MCF 10A (cell line): Measurements from ENCODE around the gene PLXNB3. TPM values are rescaled to one million over a fixed set of nuclear protein-coding genes. Genes with fewer than 3 reads are reported as not detected.

Source experiments
- BruUV-seq: library from RNA; stranded (reverse); fragments of 400-500 nt; replicated peaks from 2 replicates; lab custom pipeline; 2021; lab: Mats Ljungman, UMichigan
- CTCF ChIA-PET: fragments of 300-600 bp; sonication (Branson Sonifier 250); formaldehyde crosslinking; extraction: SDS; loops from one replicate; lab custom pipeline; 2021; ENCODE audit warnings: antibody characterized with exemption, inconsistent platforms; lab: Yijun Ruan, JAX
- POLR2A ChIA-PET: fragments of 300-600, 350-650 bp; sonication (Branson Sonifier 250); formaldehyde crosslinking; extraction: SDS; loops from one replicate; lab custom pipeline; 2020; ENCODE audit warnings: antibody characterized with exemption, inconsistent platforms; lab: Yijun Ruan, JAX
- DNase-seq: peaks from one replicate; pipeline ENCODE4 v3.0.0-alpha.2; 2018; ENCODE audit not compliant: unreplicated experiment
- H3K27ac Mint-ChIP-seq: one replicate; pipeline ENCODE4 v1.8.0; 2022; ENCODE audit warnings: mild to moderate bottlenecking, low read depth, mixed read lengths; ENCODE audit not compliant: unreplicated experiment
- H3K27me3 Mint-ChIP-seq: one replicate; pipeline ENCODE4 v1.8.0; 2022; ENCODE audit warnings: mixed read lengths; ENCODE audit not compliant: insufficient read depth, unreplicated experiment
- H3K36me3 Mint-ChIP-seq: one replicate; pipeline ENCODE4 v1.8.0; 2022; ENCODE audit warnings: mild to moderate bottlenecking, moderate library complexity, mixed read lengths; ENCODE audit not compliant: insufficient read depth, unreplicated experiment
- H3K4me1 Mint-ChIP-seq: one replicate; pipeline ENCODE4 v1.8.0; 2022; ENCODE audit warnings: mixed read lengths; ENCODE audit not compliant: insufficient read depth, unreplicated experiment
- H3K4me3 Mint-ChIP-seq: one replicate; pipeline ENCODE4 v1.8.0; 2022; ENCODE audit warnings: mild to moderate bottlenecking, moderate library complexity, mixed read lengths; ENCODE audit not compliant: unreplicated experiment
- H3K9me3 Mint-ChIP-seq: one replicate; pipeline ENCODE4 v1.8.0; 2022; ENCODE audit warnings: mixed read lengths; ENCODE audit not compliant: unreplicated experiment
- intact Hi-C: fragments of 100-400 bp; cut with micrococcal nuclease; formaldehyde crosslinking; loops from 2 replicates; pipeline ENCODE4 v1.14.1; 2022
- total RNA-seq: library from RNA; stranded (reverse); gene quantifications from 2 replicates; pipeline ENCODE4 v1.2.3, GENCODE V29; 2022
- TF ChIP-seq, protein P1 (sequence below): fragments of 200-600 bp; IDR thresholded peaks from one replicate; pipeline ENCODE4 v1.8.0; 2022; ENCODE audit warnings: antibody characterized with exemption, mild to moderate bottlenecking; ENCODE audit not compliant: unreplicated experiment

The PLXNB3 gene
- total RNA-seq, 1 experiment from 2014 or later = 7.2 TPM

DNA sequence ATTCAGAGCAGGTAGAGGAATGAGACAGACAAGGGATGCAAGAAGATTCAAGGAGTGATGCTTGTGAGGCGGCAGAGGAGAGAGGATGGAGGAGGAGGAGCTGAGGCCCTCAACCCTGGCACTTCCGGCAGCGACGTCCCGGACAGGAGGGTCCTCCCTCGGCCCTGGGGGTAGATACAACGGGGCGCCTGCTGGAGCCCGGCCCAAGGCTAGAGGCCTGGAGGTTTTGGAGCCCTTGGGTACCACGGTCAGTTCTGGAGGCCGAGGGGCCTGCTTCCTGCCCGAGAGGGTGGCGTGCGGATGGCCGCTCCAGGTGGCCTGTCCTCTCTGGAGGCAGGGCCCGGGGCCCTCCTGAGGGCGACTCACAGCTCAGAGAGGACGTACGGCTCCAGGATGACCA, 43.9 kb downstream of the PLXNB3 start:
- intact Hi-C loops = no loop called here
- peaks cover 12% of the 10 kb centered on the region for H3K27me3 Mint-ChIP-seq
- no peak overlapping the region for H3K27ac Mint-ChIP-seq
- ChIA-PET POLR2A (no interaction called here), CTCF (no interaction called here)
- TF ChIP-seq, protein P1, sequence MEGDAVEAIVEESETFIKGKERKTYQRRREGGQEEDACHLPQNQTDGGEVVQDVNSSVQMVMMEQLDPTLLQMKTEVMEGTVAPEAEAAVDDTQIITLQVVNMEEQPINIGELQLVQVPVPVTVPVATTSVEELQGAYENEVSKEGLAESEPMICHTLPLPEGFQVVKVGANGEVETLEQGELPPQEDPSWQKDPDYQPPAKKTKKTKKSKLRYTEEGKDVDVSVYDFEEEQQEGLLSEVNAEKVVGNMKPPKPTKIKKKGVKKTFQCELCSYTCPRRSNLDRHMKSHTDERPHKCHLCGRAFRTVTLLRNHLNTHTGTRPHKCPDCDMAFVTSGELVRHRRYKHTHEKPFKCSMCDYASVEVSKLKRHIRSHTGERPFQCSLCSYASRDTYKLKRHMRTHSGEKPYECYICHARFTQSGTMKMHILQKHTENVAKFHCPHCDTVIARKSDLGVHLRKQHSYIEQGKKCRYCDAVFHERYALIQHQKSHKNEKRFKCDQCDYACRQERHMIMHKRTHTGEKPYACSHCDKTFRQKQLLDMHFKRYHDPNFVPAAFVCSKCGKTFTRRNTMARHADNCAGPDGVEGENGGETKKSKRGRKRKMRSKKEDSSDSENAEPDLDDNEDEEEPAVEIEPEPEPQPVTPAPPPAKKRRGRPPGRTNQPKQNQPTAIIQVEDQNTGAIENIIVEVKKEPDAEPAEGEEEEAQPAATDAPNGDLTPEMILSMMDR = no peak
- H3K4me3 Mint-ChIP-seq = no peak overlapping the region
- DNase-seq = no peak
- H3K4me1 Mint-ChIP-seq = no peaks in the 10 kb centered on the region
- no TSS peak for BruUV-seq
- no peaks in the 10 kb centered on the region for H3K36me3 Mint-ChIP-seq
- peaks cover 8% of the 10 kb centered on the region for H3K9me3 Mint-ChIP-seq

DNA sequence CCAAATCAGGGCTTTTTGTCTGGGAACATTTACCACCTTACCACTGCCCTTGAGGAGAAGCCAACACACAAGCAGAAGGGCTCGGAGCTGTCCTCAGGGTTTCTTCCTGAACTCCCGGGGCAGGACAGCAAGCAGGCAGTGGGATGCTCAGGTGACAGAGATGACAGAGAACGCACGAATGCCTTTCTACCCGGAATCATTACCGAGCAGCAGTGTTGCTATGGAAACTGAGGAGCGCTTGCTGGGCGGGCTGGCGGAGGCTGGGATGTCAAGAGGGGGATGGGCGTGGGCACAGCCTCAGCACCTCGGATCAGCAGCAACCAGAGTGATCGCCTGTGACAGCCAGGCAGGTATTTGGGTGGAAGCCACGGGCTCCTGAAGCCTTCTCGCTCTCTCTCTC, 48.2 kb downstream of the PLXNB3 start:
- H3K27me3 Mint-ChIP-seq = peaks cover 26% of the 10 kb centered on the region
- H3K4me1 Mint-ChIP-seq = no peaks in the 10 kb centered on the region
- BruUV-seq = no TSS peak
- DNase-seq = no peak
- H3K27ac Mint-ChIP-seq = no peak overlapping the region
- CTCF ChIA-PET = interaction anchor here (0.8 kb wide), 1 partner anchor 39 kb away, joined by 3 read pairs; no protein-coding TSS in a partner anchor
- POLR2A ChIA-PET = no interaction called here
- H3K9me3 Mint-ChIP-seq = peaks cover 8% of the 10 kb centered on the region
- no peak overlapping the region for H3K4me3 Mint-ChIP-seq
- intact Hi-C loops = no loop called here
- H3K36me3 Mint-ChIP-seq = no peaks in the 10 kb centered on the region
- TF ChIP-seq, protein P1 = no peak

DNA sequence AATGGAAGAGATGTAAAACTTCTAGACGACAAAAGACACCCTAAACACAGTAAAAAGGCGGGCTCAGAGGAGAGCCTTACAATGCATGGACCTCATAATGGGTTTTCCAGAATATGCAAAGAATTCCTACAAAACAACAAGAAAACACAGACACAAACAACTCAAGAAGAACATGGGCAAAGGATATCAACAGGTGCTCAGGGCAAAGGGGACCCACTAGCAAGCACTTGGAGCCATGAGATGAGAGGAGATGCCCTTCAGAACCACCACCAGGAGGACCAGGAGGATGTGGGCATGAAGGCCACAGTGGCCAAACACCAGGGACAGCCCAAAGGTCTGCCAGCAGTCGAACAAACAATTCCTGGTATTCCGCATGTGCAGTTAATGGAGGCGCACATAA, 49.1 kb downstream of the PLXNB3 start:
- POLR2A ChIA-PET = no interaction called here
- no peak overlapping the region for H3K4me3 Mint-ChIP-seq
- H3K36me3 Mint-ChIP-seq = no peaks in the 10 kb centered on the region
- no TSS peak for BruUV-seq
- no peak for DNase-seq
- peaks cover under 1% of the 10 kb centered on the region for H3K9me3 Mint-ChIP-seq
- no peaks in the 10 kb centered on the region for H3K4me1 Mint-ChIP-seq
- H3K27ac Mint-ChIP-seq = no peak overlapping the region
- intact Hi-C loops = no loop called here
- CTCF ChIA-PET = interaction anchor here (0.8 kb wide), 1 partner anchor 38 kb away, joined by 3 read pairs; no protein-coding TSS in a partner anchor
- TF ChIP-seq, protein P1 = no peak
- peaks cover 27% of the 10 kb centered on the region for H3K27me3 Mint-ChIP-seq

DNA sequence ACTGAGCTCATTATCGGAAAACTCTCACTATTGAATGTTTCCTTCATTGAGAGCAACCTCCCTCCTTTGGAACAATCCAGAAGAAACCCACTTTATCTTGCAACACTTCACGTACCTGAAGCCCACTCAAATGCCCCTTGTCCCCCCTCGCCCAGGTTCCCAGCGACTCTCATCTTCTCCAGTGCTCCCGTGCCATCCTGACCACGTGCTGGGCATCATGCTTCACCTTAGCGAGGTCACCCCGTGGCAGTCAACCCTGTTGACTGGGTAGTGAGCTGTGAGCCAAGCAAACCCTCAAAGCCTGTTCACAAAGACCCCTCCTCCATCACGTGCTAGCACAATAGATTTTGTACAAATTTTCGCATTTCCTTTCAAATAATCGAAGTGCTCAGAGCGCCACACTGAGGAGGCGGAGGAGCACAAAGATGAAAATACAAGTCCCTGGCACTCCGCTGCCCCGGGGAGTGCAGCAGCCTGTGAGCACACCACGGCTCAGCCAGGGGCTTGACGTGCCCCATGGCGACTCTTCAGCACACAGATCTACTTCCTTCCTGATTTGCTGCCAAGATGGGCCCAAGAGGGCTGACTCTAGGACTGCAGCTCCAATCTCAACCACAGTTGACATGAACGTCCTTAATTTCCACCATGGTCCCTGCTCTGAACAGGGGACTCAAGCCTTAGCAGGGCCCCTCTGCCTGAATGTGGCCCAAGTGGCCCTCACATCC, 50.7 kb downstream of the PLXNB3 start:
- TF ChIP-seq, protein P1 = no peak
- Mint-ChIP-seq H3K27me3 (peaks cover 27% of the 10 kb centered on the region), H3K9me3 (no peaks in the 10 kb centered on the region), H3K36me3 (no peaks in the 10 kb centered on the region), H3K4me1 (no peaks in the 10 kb centered on the region), H3K27ac (no peak overlapping the region), H3K4me3 (no peak overlapping the region)
- intact Hi-C loops = no loop called here
- CTCF ChIA-PET = no interaction called here
- DNase-seq = no peak
- no TSS peak for BruUV-seq
- POLR2A ChIA-PET = no interaction called here
